OCI-LY1 (cell line): ENCODE data around the gene KCNMA1.

ENCODE experiments used
- H2AFZ ChIP-seq: fragments of 200-600 bp; sonication (generic), shearing (Covaris generic); 2 replicates; pipeline ENCODE4 v1.6.0; 2014; ENCODE audit warnings: antibody characterized with exemption, mild to moderate bottlenecking, low read length
- H3F3A ChIP-seq: fragments of 200-600 bp; sonication (generic), shearing (Covaris generic); 2 replicates; pipeline ENCODE4 v1.6.0; 2014; ENCODE audit warnings: mild to moderate bottlenecking, antibody characterized with exemption, low read length, moderate library complexity; ENCODE audit not compliant: insufficient read depth
- H3K27ac ChIP-seq: fragments of 200-600 bp; sonication (generic); 2 replicates; pipeline ENCODE4 v1.5.1; 2014; ENCODE audit warnings: low read length, mixed run types, mild to moderate bottlenecking, low read depth; ENCODE audit not compliant: poor library complexity, severe bottlenecking
- H3K27me3 ChIP-seq: fragments of 200-600 bp; sonication (generic); 2 replicates; pipeline ENCODE4 v1.6.0; 2014; ENCODE audit warnings: antibody characterized with exemption, mild to moderate bottlenecking, low read length, moderate library complexity; ENCODE audit not compliant: insufficient read depth
- H3K36me3 ChIP-seq: fragments of 200-600 bp; sonication (generic); 2 replicates; pipeline ENCODE4 v1.6.1; 2014; ENCODE audit warnings: mild to moderate bottlenecking, antibody characterized with exemption, low read length, moderate library complexity, mixed read lengths; ENCODE audit not compliant: insufficient read depth
- H3K4me1 ChIP-seq: fragments of 200-600 bp; sonication (generic); 2 replicates; pipeline ENCODE4 v1.5.1; 2014; ENCODE audit warnings: mild to moderate bottlenecking, low read length, moderate library complexity; ENCODE audit not compliant: insufficient read depth, severe bottlenecking
- H3K4me2 ChIP-seq: fragments of 200-600 bp; sonication (generic), shearing (Covaris generic); 2 replicates; pipeline ENCODE4 v1.6.1; 2014; ENCODE audit warnings: low read length
- H3K4me3 ChIP-seq: fragments of 200-600 bp; sonication (generic); 2 replicates; pipeline ENCODE4 v1.5.1; 2014; ENCODE audit warnings: low read length, low read depth, mild to moderate bottlenecking, mixed read lengths; ENCODE audit not compliant: poor library complexity, severe bottlenecking
- H3K79me2 ChIP-seq: fragments of 200-600 bp; shearing (Covaris generic); 2 replicates; pipeline ENCODE4 v1.6.1; 2016; ENCODE audit warnings: mixed run types, low read length, mixed read lengths; ENCODE audit not compliant: insufficient read depth
- H3K9ac ChIP-seq: fragments of 200-600 bp; sonication (generic), shearing (Covaris generic); 2 replicates; pipeline ENCODE4 v1.6.1; 2014; ENCODE audit warnings: mild to moderate bottlenecking, low read length, mixed read lengths
- H3K9me2 ChIP-seq: fragments of 200-600 bp; sonication (generic), shearing (Covaris generic); 2 replicates; pipeline ENCODE4 v1.6.1; 2014; ENCODE audit warnings: low read depth, mild to moderate bottlenecking, low read length, mixed read lengths
- H3K9me3 ChIP-seq: fragments of 200-600 bp; shearing (Covaris generic); 2 replicates; pipeline ENCODE4 v1.6.1; 2014; ENCODE audit warnings: low read length, mixed read lengths
- H4K20me1 ChIP-seq: fragments of 200-600 bp; sonication (generic), shearing (Covaris generic); 2 replicates; pipeline ENCODE4 v1.6.0; 2016; ENCODE audit warnings: mild to moderate bottlenecking, low read length; ENCODE audit not compliant: insufficient read depth
- CTCF ChIP-seq: fragments of 200-600 bp; sonication (generic), shearing (Covaris generic); IDR thresholded peaks from 2 replicates; pipeline ENCODE4 v1.5.1; 2017; ENCODE audit warnings: mild to moderate bottlenecking, antibody characterized with exemption, low read length, moderate library complexity, mixed read lengths
- EZH2 ChIP-seq: fragments of 200-600 bp; sonication (generic), shearing (Covaris generic); IDR thresholded peaks from 2 replicates; pipeline ENCODE4 v1.8.0; 2017; ENCODE audit warnings: borderline replicate concordance, mixed run types, mild to moderate bottlenecking, antibody characterized with exemption, low read length, moderate library complexity, mixed read lengths

Gene KCNMA1

GRCh38 chr10:77016855-77017254, 620.8 kb downstream of the KCNMA1 start:
- Histone ChIP-seq H3K79me2 (no peaks in the 10 kb centered on the region), H3K4me2 (no peak overlapping the region), H3K9me3 (no peaks in the 10 kb centered on the region), H3F3A (no peaks in the 10 kb centered on the region), H3K27ac (no peak overlapping the region), H3K9ac (no peak overlapping the region), H3K36me3 (no peaks in the 10 kb centered on the region), H3K4me3 (no peak overlapping the region), H3K27me3 (no peaks in the 10 kb centered on the region), H2AFZ (no peak overlapping the region), H3K9me2 (no peaks in the 10 kb centered on the region), H4K20me1 (no peaks in the 10 kb centered on the region), H3K4me1 (no peaks in the 10 kb centered on the region)
- TF ChIP-seq CTCF = no peak

GRCh38 chr10:77016278-77016815, 621.3 kb downstream of the KCNMA1 start:
- H3K79me2 ChIP-seq = no peaks in the 10 kb centered on the region
- H3K27me3 ChIP-seq = no peaks in the 10 kb centered on the region
- H3K9me3 ChIP-seq = no peaks in the 10 kb centered on the region
- H3K4me3 ChIP-seq = no peak overlapping the region
- no peaks in the 10 kb centered on the region for H3K9me2 ChIP-seq
- H3K27ac ChIP-seq = no peak overlapping the region
- no peak overlapping the region for H3K9ac ChIP-seq
- no peaks in the 10 kb centered on the region for H3F3A ChIP-seq
- H3K36me3 ChIP-seq = no peaks in the 10 kb centered on the region
- no peak overlapping the region for H2AFZ ChIP-seq
- no peaks in the 10 kb centered on the region for H4K20me1 ChIP-seq
- TF ChIP-seq EZH2 = no peak
- no peak for TF ChIP-seq CTCF
- no peaks in the 10 kb centered on the region for H3K4me1 ChIP-seq
- H3K4me2 ChIP-seq = no peak overlapping the region

GRCh38 chr10:77015360-77015759, 622.2 kb downstream of the KCNMA1 start:
- H3K27ac ChIP-seq = no peak overlapping the region
- no peaks in the 10 kb centered on the region for H3K79me2 ChIP-seq
- no peak overlapping the region for H3K4me2 ChIP-seq
- H3K9me2 ChIP-seq = no peaks in the 10 kb centered on the region
- no peaks in the 10 kb centered on the region for H3K27me3 ChIP-seq
- no peak overlapping the region for H3K9ac ChIP-seq
- no peaks in the 10 kb centered on the region for H3K9me3 ChIP-seq
- no peaks in the 10 kb centered on the region for H3K4me1 ChIP-seq
- H3K4me3 ChIP-seq = no peak overlapping the region
- no peak for TF ChIP-seq EZH2
- no peak for TF ChIP-seq CTCF
- H4K20me1 ChIP-seq = no peaks in the 10 kb centered on the region
- H3F3A ChIP-seq = no peaks in the 10 kb centered on the region
- no peak overlapping the region for H2AFZ ChIP-seq
- H3K36me3 ChIP-seq = no peaks in the 10 kb centered on the region
